CD4-positive, alpha-beta T cell treated with Interleukin-17A for 1 hour (primary cell): Measurements from ENCODE around the gene FPGS.
A peak's percentile ranks its signal among the peaks of the same experiment; 100 is the strongest.

Experiments
- DNase-seq: peaks from one replicate; pipeline ENCODE4 v3.0.0-alpha.2; 2020

The FPGS gene

DNA sequence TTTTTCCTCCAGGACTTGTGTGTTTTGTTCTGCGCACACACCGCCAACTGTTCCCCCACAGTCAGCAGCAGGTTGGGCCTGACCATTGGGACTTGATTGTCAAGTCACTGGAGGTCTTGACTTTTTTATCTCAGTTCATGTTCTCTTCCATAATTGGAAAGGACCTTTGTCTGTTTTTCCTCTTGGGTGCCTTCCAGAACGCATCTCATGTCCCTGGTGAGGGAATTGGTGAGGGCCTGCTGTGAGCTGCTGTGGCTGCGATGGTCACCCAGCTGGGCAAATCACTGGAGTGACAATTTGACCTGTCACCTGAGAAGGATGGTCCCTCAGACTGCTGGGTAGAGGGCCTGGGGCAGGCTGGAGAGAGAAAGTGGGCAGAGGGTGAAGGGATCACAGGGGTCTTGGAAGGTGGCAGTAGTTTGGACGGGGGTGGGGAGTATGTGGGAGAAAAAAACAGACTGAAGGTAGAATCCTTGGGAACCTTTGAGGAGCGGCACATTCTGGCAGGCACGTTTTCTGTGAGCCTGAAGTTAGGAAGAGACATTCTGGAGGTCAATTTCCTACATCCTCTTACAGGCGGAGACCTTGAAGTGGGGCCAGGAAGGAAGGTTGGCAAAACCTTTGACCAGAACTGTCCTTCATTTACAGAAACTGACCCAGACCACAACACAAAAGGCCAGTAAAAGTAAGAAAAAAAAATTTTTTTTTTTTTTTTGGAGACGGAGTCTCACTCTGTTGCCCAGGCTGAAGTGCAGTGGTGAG is 12.4 kb upstream of the FPGS start:
- DNase-seq: no peak

GRCh38 chr9:127791085-127791484 is 11.6 kb upstream of the FPGS start:
- DNase-seq: no peak

GRCh38 chr9:127792417-127793031 is 10.2 kb upstream of the FPGS start:
- no peak for DNase-seq

- no peak for DNase-seq
Measured at GRCh38 chr9:127793093-127793708, 9.5 kb upstream of the FPGS start.

DNA sequence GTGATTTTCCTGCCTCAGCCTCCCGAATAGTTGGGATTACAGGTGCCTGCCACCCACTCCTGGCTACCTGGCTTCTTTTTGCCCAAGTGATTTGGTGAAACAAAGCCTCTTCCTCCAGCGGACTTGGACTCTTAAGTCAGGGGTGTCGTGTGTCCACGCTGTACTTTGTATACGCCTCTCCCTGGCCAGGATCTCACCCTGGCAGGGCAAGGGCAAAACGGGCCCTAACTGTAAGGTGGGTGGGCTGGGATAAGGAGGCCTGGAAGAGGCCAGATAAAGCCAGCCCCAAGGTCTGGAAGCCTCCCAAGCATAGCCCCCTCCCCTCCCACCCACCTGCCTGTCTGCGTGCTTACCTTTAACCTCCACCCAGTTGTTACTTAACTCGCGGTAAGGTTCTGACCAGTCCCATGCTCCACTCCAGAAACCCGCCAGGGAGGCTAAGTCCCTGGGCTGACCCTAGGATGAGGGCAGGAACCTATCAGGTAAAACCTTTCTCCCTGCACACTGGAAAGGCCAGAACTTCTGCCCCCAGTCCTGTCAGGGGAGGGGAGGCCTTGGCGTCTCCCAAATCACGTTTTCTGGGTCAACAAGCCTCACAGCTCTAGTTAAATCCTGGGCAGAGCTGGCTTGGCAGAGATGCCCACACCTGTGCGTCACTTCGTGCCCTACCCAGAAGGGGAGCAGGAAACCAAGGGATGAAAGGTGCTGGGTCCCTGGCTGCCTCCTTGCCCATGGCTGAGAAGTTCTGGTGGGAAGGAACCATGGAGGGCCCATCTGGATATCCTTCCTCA is 8.5 kb upstream of the FPGS start:
- no peak for DNase-seq

- no peak for DNase-seq
Measured at GRCh38 chr9:127796225-127796813, 6.4 kb upstream of the FPGS start.

GRCh38 chr9:127796852-127797370 is 5.8 kb upstream of the FPGS start:
- no peak for DNase-seq

DNA sequence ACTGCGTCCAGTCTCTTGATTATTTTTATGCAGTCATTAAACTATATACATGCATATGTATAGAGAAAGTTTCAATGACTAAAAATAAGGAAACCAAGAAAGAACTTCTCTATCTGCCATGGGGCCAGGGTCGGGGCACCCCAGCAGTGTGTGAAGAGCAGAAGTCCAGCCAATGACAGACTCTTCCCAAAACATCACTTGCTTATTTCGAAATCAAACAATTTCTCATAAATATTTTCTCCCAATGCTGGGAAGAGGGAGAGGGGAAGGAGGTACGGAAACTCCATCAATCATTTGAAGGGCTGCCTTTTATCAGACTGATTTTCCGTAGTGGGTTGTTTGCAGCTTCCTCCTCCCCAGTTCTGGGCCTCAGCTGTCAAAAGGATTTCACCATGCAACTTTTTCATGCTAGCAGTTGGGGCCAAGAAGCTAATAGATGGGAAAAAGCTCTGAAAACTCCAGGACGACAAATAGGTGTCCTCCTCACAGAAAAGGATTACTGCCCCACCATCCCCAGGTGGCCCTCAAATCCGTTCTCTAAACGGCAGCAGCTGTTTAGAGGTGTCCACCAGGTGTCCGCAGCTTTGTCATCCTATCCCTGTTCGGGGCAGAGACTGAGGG is 617 bp upstream of the FPGS start:
- no peak for DNase-seq

GRCh38 chr9:127803507-127804352 is 1.0 kb downstream of the FPGS start:
- peak; percentile 28 for DNase-seq

- peak; percentile 47 for DNase-seq
Measured at GRCh38 chr9:127805620-127806019, 2.9 kb downstream of the FPGS start.

DNA sequence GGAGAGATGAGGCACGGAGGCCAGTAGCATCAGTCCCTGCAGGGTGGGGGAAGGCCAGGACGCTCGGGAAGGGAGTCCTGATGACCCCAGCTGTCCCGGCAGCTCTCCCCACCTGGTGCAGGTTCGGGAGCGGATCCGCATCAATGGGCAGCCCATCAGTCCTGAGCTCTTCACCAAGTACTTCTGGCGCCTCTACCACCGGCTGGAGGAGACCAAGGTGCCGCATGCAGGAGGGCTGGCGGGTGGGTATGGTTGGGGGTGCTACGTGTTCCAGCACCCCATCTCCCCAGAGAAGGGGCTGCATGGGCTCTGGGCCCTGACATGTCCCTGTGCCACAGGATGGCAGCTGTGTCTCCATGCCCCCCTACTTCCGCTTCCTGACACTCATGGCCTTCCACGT is 4.2 kb downstream of the FPGS start:
- no peak for DNase-seq

GRCh38 chr9:127808347-127809001 is 5.8 kb downstream of the FPGS start:
- no peak for DNase-seq

DNA sequence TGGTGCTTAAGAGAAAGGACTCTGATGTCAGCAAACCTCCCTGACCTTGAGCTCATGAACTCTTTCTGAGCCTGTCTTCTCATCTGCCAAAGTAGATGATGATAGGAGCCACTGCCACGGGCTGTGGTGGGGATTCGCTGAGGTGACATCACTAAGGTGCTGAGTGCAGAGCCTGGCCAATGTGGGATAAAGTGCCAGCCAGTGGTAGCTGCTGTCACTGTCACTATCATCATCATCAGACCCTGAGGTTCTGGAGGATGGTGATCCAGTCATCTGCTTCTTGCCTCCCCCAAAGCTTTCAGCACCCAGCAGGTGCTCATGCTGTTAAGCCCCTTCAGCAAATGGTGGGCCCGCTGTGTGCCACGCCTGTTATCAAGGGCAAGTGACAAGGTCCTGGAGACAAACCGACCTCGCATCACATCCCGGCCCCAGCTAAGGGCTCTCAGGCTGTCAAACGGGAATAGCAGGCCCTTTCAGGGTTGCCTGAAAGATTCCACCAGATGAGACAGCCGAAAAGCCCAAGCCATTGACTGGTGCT is 6.4 kb downstream of the FPGS start:
- no peak for DNase-seq

DNA sequence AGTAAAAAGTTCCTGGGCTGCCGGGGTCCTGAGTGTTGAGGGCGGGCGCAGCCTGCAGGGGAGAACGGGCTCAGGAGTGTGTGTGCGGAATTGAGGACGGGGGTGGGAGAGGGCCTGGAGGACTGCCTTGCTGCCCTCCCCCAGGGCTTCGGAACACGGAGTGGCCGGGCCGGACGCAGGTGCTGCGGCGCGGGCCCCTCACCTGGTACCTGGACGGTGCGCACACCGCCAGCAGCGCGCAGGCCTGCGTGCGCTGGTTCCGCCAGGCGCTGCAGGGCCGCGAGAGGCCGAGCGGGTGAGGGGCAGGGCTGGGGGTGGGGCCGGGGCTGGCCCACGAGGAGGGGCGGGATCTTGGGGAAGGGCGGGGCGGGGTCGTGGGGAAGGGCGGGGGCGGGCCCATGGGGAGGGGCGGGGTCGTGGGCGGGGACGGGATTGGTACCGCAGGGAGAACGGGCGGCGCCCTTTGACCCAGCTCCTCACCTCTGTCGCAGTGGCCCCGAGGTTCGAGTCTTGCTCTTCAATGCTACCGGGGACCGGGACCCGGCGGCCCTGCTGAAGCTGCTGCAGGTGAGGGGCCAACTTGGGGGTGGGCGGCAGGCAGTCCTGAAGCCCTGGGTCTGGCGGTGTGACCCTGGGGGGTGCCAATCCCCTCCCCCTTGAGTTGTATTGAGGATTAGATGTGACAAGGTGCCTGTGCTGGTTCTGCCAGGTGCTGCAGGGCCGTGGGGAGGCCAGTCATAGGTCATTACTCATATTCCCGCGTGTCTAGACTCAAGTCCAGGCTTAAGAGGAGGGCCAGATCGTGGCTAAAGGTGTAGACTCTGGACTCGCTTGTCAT is 7.1 kb downstream of the FPGS start:
- DNase-seq: no peak

DNA sequence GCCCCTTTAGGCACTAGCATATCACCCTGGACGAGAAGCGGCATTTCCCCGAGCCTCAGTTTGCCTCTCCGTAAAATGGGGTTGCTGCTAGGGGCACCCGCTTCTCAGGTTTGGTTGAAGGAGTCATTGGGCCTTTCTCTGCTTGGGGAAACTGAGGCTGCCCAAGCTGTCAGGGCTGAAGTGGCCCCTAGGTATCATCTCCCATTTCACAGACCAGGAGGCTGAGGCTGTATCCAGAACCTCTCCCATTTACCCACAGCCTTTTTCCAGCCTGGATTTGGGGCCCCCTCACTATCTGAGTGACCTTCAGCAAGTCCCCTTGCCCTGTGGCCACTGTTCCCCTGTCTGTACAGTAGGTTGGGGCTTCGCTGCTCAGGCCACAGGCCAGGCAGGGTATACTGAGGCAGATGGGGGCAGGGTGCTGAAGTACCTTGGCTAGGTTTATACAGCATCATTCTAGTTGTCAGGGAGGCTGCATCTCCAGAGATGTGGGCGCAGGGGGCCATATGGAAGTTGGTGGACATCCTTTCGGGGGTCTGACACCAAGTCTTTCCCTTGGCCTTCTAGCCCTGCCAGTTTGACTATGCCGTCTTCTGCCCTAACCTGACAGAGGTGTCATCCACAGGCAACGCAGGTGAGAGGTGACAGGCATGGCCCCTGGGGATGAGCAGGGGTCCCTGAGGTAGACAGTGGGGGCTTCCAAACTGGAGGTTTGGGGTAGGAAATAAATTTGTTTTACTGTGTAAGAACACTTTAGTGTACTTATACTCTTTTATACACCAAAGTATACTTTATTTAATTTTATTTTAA is 7.9 kb downstream of the FPGS start:
- no peak for DNase-seq

GRCh38 chr9:127812011-127812410 is 9.3 kb downstream of the FPGS start:
- no peak for DNase-seq

DNA sequence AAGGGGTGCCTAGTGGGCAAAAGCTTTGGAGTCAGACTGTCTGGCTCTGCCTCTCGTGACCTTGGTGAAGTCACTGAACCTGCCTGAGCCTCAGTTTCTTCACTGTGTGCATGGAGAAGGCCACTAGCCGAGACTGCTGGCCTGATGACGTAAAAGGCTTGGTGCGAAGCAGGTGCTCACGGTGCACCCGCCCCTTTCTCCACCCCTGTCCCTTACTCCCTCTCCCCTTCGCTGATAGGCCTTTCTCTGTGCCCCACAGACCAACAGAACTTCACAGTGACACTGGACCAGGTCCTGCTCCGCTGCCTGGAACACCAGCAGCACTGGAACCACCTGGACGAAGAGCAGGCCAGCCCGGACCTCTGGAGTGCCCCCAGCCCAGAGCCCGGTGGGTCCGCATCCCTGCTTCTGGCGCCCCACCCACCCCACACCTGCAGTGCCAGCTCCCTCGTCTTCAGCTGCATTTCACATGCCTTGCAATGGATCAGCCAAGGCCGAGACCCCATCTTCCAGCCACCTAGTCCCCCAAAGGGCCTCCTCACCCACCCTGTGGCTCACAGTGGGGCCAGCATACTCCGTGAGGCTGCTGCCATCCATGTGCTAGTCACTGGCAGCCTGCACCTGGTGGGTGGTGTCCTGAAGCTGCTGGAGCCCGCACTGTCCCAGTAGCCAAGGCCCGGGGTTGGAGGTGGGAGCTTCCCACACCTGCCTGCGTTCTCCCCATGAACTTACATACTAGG is 10.4 kb downstream of the FPGS start:
- DNase-seq: no peak

- no peak for DNase-seq
Measured at GRCh38 chr9:127813686-127814226, 11.1 kb downstream of the FPGS start.
